SK-N-SH (cell line): Measurements from ENCODE around the gene PHPT1.

ENCODE experiments used
- CTCF ChIP-seq: fragments of 200-600 bp; sonication (generic); IDR thresholded peaks from 2 replicates; pipeline ENCODE4 v1.6.1; 2017; ENCODE audit warnings: antibody characterized with exemption, mild to moderate bottlenecking, moderate library complexity
- EZH2phosphoT487 ChIP-seq: fragments of 200-600 bp; sonication (generic); IDR thresholded peaks from 2 replicates; pipeline ENCODE4 v1.6.1; 2017; ENCODE audit warnings: low read depth, mixed run types, mild to moderate bottlenecking, antibody characterized with exemption, moderate library complexity, borderline replicate concordance

GRCh38 chr9:136846376-136847087, 2.7 kb upstream of the PHPT1 start:
- TF ChIP-seq EZH2phosphoT487 (no peak), CTCF (no peak)
